ENCODE measurements around the gene CCDC137.

The CCDC137 gene

DNA sequence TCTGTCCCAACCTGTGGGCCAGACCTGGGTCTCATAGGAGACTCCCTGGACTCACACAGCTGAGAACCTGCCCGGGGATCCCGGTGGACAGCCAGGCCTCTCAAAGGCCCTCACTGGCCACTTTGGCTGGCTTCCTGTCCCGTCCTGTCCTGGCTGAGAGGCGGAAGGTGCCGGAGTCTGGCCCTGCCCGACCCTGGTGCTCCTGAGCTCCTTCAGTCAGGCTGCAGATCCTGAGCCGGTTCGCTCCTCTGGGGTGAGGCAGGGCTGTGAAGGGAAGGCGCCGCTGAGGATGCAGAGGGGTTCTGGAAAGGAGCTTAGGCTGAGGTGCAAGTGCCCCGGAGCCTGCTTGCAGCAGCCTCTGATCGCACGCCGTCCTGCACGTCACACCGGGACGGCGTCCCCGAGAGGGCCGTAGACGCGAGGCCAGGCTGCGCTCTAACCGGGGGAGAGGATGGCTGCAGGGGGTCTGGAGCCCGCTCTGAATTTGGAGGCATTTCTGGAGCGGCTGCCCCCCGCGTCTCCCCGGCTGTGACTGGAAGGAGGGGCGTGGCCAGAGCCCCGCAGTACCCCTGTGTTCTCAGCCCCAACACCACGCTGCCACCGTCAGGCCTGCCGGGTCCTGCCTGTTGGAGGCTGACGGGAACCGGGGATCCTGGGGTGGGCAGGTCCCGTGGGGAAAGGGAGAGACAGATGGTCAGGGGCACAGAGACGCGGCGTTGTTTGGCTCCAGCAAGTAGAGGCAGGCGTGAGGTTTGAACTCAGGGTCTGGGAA lies 21.4 kb downstream of the CCDC137 start:
- Histone ChIP-seq H4K20me1 (ENCODE audit: insufficient read depth) (no peaks in the 10 kb centered on the region), H3K4me1 (ENCODE audit: low read depth, poor library complexity, severe bottlenecking) (peaks cover 18% of the 10 kb centered on the region), H3K4me2 (no peak overlapping the region), H3K36me3 (ENCODE audit: insufficient read depth) (peaks cover 12% of the 10 kb centered on the region; the same call in 1 of the 2 replicates), H3K4me3 (IDR thresholded peaks at IDR 0.05; ENCODE audit: insufficient read depth, low read depth, low read length) (no peak overlapping the region), H3K79me2 (ENCODE audit: insufficient read depth, low read depth) (peaks cover 37% of the 10 kb centered on the region), H3K27ac (no peak overlapping the region), H3K9ac (no peak overlapping the region), H3K27me3 (ENCODE audit: insufficient read depth, low read depth) (no peaks in the 10 kb centered on the region), H2AFZ (ENCODE audit: low read depth) (no peak overlapping the region)
- TF ChIP-seq CTCF (conservative IDR thresholded peaks at IDR 0.05; ENCODE audit: low read depth, low read length): no peak

DNA sequence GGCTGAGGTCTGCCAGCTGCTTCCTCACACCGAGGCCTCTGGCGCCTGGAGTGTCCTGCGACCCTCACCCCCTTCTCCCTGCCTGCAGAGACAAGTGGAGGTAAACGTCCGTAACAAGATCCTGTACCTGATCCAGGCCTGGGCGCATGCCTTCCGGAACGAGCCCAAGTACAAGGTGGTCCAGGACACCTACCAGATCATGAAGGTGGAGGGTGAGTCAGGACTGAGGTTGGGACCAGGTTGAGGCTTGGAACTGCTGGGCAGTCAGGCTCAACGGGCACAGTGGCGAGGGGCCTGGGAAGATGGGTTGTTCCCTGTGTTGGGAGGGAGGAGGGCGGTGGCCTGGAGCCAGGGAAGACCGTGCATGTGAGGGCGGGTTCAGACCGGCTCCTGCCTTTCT lies 22.1 kb downstream of the CCDC137 start:
- Histone ChIP-seq H3K27ac (no peak overlapping the region), H4K20me1 (ENCODE audit: insufficient read depth) (no peaks in the 10 kb centered on the region), H3K4me1 (ENCODE audit: low read depth, poor library complexity, severe bottlenecking) (peaks cover 18% of the 10 kb centered on the region), H2AFZ (ENCODE audit: low read depth) (no peak overlapping the region), H3K79me2 (ENCODE audit: insufficient read depth, low read depth) (peaks cover 32% of the 10 kb centered on the region), H3K4me2 (no peak overlapping the region), H3K4me3 (IDR thresholded peaks at IDR 0.05; ENCODE audit: insufficient read depth, low read depth, low read length) (no peak overlapping the region), H3K9ac (no peak overlapping the region), H3K36me3 (ENCODE audit: insufficient read depth) (peaks cover 12% of the 10 kb centered on the region; the same call in 1 of the 2 replicates), H3K27me3 (ENCODE audit: insufficient read depth, low read depth) (no peaks in the 10 kb centered on the region)
- TF ChIP-seq CTCF (conservative IDR thresholded peaks at IDR 0.05; ENCODE audit: low read depth, low read length): no peak

DNA sequence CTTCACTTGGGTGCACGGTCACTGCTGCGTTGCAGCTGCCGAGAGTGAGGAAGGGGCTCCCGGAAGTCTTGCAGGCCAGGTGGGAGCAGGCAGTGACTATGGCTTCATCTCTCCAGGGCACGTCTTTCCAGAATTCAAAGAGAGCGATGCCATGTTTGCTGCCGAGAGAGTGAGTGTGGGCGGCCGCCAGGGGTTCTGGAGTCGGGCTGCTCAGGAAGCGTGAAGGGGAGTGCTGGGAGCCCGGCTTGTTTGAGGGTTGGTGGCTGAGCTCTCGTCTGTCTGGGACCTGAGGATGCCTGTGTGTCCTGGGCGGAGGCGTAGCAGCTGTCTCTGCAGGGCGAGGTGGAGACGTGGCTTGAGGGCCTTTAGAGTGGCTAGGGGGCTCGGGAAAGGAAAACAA lies 23.5 kb downstream of the CCDC137 start:
- no peak overlapping the region for H3K27ac ChIP-seq
- H3K9ac ChIP-seq: no peak overlapping the region
- no peaks in the 10 kb centered on the region for H3K27me3 ChIP-seq (ENCODE audit: insufficient read depth, low read depth)
- no peak overlapping the region for H3K4me2 ChIP-seq
- H2AFZ ChIP-seq (ENCODE audit: low read depth): no peak overlapping the region
- no peak for TF ChIP-seq CTCF (conservative IDR thresholded peaks at IDR 0.05; ENCODE audit: low read depth, low read length)
- no peaks in the 10 kb centered on the region for H4K20me1 ChIP-seq (ENCODE audit: insufficient read depth)
- peaks cover 12% of the 10 kb centered on the region; the same call in 1 of the 2 replicates for H3K36me3 ChIP-seq (ENCODE audit: insufficient read depth)
- H3K79me2 ChIP-seq (ENCODE audit: insufficient read depth, low read depth): peaks cover 19% of the 10 kb centered on the region
- no peak overlapping the region for H3K4me3 ChIP-seq (IDR thresholded peaks at IDR 0.05; ENCODE audit: insufficient read depth, low read depth, low read length)
- peaks cover 12% of the 10 kb centered on the region for H3K4me1 ChIP-seq (ENCODE audit: low read depth, poor library complexity, severe bottlenecking)

- peaks cover 12% of the 10 kb centered on the region; the same call in 1 of the 2 replicates for H3K36me3 ChIP-seq (ENCODE audit: insufficient read depth)
- no peak overlapping the region for H2AFZ ChIP-seq (ENCODE audit: low read depth)
- no peak overlapping the region for H3K9ac ChIP-seq
- TF ChIP-seq CTCF (conservative IDR thresholded peaks at IDR 0.05; ENCODE audit: low read depth, low read length): no peak
- peaks cover 7% of the 10 kb centered on the region for H3K4me1 ChIP-seq (ENCODE audit: low read depth, poor library complexity, severe bottlenecking)
- no peak overlapping the region for H3K4me3 ChIP-seq (IDR thresholded peaks at IDR 0.05; ENCODE audit: insufficient read depth, low read depth, low read length)
- no peak overlapping the region for H3K4me2 ChIP-seq
- H3K27ac ChIP-seq: no peak overlapping the region
- H3K79me2 ChIP-seq (ENCODE audit: insufficient read depth, low read depth): peaks cover 14% of the 10 kb centered on the region
- no peaks in the 10 kb centered on the region for H3K27me3 ChIP-seq (ENCODE audit: insufficient read depth, low read depth)
- no peaks in the 10 kb centered on the region for H4K20me1 ChIP-seq (ENCODE audit: insufficient read depth)
Measured at GRCh38 chr17:81690549-81690948, 24.0 kb downstream of the CCDC137 start.
